Esophagus mucosa (tissue), 1 donor: Measurements from ENCODE around the gene METAP2. TPM values are rescaled to one million over a fixed set of nuclear protein-coding genes. Genes with fewer than 3 reads are reported as not detected.

ENCODE experiments used
- ATAC-seq: fragments of 200-7000 bp; cut with Tn5 transposase; one replicate; pipeline ENCODE4 v1.9.1; 2020
- total RNA-seq: library from RNA; stranded (reverse); gene quantifications from one replicate; pipeline ENCODE4 v1.2.4, GENCODE V29; 2023
- donor health status: DM: yes; HTN: yes; CAD: no.

Gene METAP2
- total RNA-seq, 1 donor from 2014 or later, result 54.2 TPM

DNA sequence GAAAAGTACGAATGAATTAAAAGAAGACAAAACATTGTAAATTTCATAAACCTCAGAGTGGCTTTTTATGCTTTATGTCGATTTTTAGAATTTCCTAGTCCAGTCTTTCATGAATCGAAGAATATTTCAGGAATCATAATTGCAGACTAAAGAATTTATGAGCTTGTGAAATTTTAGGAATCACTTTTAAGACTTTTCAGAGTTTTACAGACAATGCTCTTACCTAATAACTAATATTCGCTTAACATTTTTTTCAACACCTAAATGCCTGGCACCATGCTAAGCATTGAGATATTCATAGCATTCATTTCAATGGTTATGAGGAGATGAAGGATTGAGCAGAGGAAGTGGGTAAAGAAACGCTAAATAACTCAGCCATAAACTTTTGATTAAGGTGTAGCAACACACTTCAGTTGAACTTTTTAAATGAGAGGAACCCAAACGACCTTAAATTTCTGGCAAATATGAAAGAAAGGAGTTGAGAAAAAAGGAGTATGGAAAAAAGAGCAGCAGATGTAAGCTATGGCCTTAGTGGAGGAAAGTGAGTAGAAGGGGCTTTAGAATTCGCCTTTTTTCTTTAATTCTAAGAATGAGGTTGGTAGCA is 78.1 kb downstream of the METAP2 start:
- no peak for ATAC-seq

DNA sequence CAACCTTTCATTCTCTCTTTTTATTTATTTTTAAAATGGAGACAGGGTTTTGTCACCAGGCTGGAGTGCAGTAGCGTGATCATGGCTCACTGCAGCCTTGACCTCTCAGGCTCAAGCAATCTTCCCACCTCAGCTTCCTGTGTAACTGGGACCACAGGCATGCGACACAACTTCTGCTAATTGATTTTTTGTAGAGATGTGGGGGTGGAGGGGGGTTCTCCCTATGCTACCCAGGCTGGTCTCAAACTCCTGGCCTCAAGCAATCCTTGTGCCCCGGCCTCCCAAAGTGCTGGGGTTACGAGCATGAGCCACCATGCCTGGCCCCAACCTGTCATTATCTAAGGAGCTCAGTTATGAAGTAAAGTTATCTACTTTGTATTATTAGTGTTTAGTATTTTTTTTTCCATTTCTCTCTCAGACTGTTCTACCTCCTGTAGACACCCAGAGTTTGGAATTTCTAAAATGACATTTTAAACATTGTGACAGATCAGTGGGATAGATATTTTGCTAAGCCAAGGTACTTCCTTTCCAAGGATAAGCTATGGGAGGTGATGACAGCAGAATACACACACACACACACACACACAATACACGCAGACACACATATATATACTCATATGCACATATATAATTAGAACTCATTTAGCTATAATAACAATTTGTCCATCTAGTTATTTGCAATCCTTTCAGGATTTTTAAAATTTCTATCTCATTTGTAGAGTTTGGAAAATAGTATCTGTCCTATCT is 79.4 kb downstream of the METAP2 start:
- no peak for ATAC-seq

DNA sequence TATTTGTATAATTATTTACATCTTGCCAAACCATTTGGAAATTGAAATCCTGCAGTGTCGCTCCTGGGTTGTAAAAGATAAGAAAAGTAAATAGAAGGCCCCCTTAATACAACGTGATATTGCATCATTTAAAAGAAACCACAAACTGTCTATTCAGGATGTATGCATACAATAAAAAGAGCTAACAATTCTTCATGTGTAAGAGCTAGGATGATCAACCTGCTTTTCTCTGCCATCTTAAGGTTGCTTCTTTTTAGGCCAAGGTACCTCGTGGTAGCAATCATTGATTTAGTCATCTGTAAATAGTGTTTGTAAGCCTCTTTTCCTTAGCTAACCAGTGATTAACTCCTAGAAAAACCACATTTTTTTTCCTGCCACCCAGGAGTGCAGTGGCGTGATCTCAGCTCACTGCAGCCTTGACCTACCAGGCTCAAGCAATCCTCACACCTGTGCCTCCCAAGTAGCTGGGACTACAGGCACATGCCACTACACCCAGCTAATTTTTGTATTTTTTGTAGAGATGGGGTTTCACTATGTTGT is 80.7 kb downstream of the METAP2 start:
- ATAC-seq, result no peak

DNA sequence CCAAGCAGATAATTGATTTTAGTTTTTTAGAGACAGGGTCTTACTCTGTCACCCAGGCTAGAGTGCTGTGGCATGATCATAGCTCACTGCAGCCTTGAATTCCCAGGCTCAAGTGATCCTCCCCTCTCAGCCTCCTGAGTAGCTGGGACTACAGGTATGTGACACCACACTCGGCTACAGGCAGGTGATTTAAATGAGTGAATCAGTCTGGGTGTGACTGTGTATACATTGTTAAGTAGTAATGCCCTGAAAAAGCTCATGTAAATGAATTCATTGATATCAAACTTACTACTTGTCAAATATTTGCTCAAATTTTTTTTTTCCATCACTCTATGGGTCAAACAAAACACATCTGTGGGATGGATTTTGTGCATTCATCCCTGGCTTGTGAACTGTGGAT is 83.7 kb downstream of the METAP2 start:
- ATAC-seq, result no peak

Other genes with a start within 250 kb of the METAP2 start
- gene USP44, start 77.3 kb downstream of the METAP2 start, total RNA-seq, result not detected